Karpas-422 (cell line): ENCODE results near the gene SERINC5. TPM values are rescaled to one million over a fixed set of nuclear protein-coding genes. Genes with fewer than 3 reads are reported as not detected.
"Not testable (repeated sequence)": the region's sequence is repeated elsewhere in the genome, so short reads cannot be mapped to it uniquely, and the experiment has no call there.

Source experiments
- DNase-seq: peaks from one replicate; pipeline ENCODE4 v3.0.0-alpha.2; 2015
- H2AFZ ChIP-seq: fragments of 200-600 bp; sonication (generic); 2 replicates; pipeline ENCODE4 v1.6.1; 2014; ENCODE audit warnings: antibody characterized with exemption, low read length, mixed read lengths
- H3K27ac ChIP-seq: fragments of 200-600 bp; sonication (generic); 2 replicates; pipeline ENCODE4 v1.5.1; 2014; ENCODE audit warnings: mild to moderate bottlenecking, low read length, moderate library complexity
- H3K27me3 ChIP-seq: fragments of 200-600 bp; sonication (generic); 2 replicates; pipeline ENCODE4 v1.6.1; 2014; ENCODE audit warnings: low read length, mixed read lengths
- H3K36me3 ChIP-seq: fragments of 200-600 bp; sonication (generic); 2 replicates; pipeline ENCODE4 v1.6.1; 2014; ENCODE audit warnings: low read length, mixed read lengths; ENCODE audit not compliant: insufficient read depth
- H3K4me1 ChIP-seq: fragments of 200-600 bp; sonication (generic); 2 replicates; pipeline ENCODE4 v1.6.1; 2014; ENCODE audit warnings: mild to moderate bottlenecking, low read length, mixed read lengths
- H3K4me2 ChIP-seq: fragments of 200-600 bp; sonication (generic); 2 replicates; pipeline ENCODE4 v1.6.1; 2014; ENCODE audit warnings: low read length, low read depth, mild to moderate bottlenecking; ENCODE audit not compliant: poor library complexity, severe bottlenecking
- H3K4me3 ChIP-seq: fragments of 200-600 bp; sonication (generic); 2 replicates; pipeline ENCODE4 v1.5.1; 2014; ENCODE audit warnings: mild to moderate bottlenecking, antibody characterized with exemption, low read length, mixed read lengths
- H3K79me2 ChIP-seq: fragments of 200-600 bp; sonication (generic); 2 replicates; pipeline ENCODE4 v1.6.1; 2014; ENCODE audit warnings: mild to moderate bottlenecking, low read length, mixed read lengths
- H3K9ac ChIP-seq: fragments of 200-600 bp; sonication (generic); 2 replicates; pipeline ENCODE4 v1.6.0; 2014; ENCODE audit warnings: low read length
- H3K9me2 ChIP-seq: fragments of 200-600 bp; sonication (generic), shearing (Covaris generic); replicated peaks from 2 replicates; pipeline ENCODE4 v1.6.0; 2014; ENCODE audit warnings: mild to moderate bottlenecking, low read length, moderate library complexity; ENCODE audit not compliant: insufficient read depth
- H3K9me3 ChIP-seq: fragments of 300-700, 200-600 bp; sonication (generic); 2 replicates; pipeline ENCODE4 v1.6.1; 2014; ENCODE audit warnings: low read length, mixed read lengths
- H4K20me1 ChIP-seq: fragments of 200-600 bp; sonication (generic); 2 replicates; pipeline ENCODE4 v1.6.1; 2014; ENCODE audit warnings: mild to moderate bottlenecking, antibody characterized with exemption, low read length, low read depth; ENCODE audit not compliant: insufficient read depth
- total RNA-seq: library from RNA; depleted of rRNA; stranded (reverse); fragments of >200 nt; shearing (Covaris generic); gene quantifications from 2 replicates; pipeline ENCODE4 v1.2.3, GENCODE V29; 2014; ENCODE audit warnings: low replicate concordance

Gene SERINC5
- total RNA-seq, 1 experiment from 2014 or later, result 4.4 TPM

GRCh38 chr5:80161165-80161564 lies 94.7 kb downstream of the SERINC5 start:
- DNase-seq, result no peak
- Histone ChIP-seq H3K4me2 (no peak overlapping the region), H4K20me1 (no peaks in the 10 kb centered on the region), H2AFZ (no peak overlapping the region), H3K9me3 (no peaks in the 10 kb centered on the region), H3K9me2 (no peaks in the 10 kb centered on the region), H3K27me3 (no peaks in the 10 kb centered on the region), H3K27ac (no peak overlapping the region), H3K79me2 (no peaks in the 10 kb centered on the region), H3K4me3 (no peak overlapping the region), H3K36me3 (no peaks in the 10 kb centered on the region), H3K4me1 (no peaks in the 10 kb centered on the region), H3K9ac (no peak overlapping the region)

GRCh38 chr5:80160242-80160641 lies 95.6 kb downstream of the SERINC5 start:
- no peak for DNase-seq
- Histone ChIP-seq H3K79me2 (no peaks in the 10 kb centered on the region), H3K4me2 (no peak overlapping the region), H2AFZ (no peak overlapping the region), H3K27me3 (no peaks in the 10 kb centered on the region), H3K9ac (no peak overlapping the region), H3K27ac (no peak overlapping the region), H3K9me2 (no peaks in the 10 kb centered on the region), H3K4me1 (no peaks in the 10 kb centered on the region), H4K20me1 (no peaks in the 10 kb centered on the region), H3K4me3 (no peak overlapping the region), H3K9me3 (no peaks in the 10 kb centered on the region), H3K36me3 (no peaks in the 10 kb centered on the region)

DNA sequence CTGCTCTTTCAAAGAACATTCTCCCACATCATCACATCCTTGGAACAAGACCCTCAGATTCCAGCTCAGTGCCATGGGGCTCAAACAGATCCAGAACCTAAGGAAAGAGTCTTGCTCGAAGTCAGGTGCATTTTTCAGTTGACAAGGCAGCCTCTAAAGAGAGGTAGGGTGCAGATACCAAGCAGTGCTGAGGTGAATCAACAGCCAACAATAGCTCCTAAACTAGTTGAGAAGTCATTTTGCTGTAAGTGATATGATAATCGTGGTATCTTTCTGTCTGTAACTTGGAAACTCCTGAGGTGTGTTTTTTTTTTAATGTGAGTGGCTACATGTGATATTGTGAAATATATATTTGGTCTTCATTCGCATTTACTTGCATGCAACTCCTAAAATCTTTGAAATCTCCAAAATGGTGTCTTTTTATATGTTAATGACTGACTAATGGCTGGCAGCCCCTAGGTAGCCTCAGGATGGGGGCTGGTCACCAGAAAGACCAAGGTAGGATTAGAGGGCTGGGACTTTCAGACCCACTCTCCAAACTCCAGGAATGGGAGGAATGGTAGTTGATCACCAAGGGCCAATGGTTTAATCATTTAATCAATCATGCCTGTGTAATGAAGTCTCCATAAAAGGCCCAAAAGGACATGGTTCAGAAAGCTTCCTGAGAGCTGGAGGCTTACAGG lies 96.6 kb downstream of the SERINC5 start:
- no peaks in the 10 kb centered on the region for H4K20me1 ChIP-seq
- no peaks in the 10 kb centered on the region for H3K9me2 ChIP-seq
- H3K36me3 ChIP-seq, result no peaks in the 10 kb centered on the region
- H3K9ac ChIP-seq, result no peak overlapping the region
- H3K4me3 ChIP-seq, result no peak overlapping the region
- H3K4me1 ChIP-seq, result no peaks in the 10 kb centered on the region
- no peak overlapping the region for H3K4me2 ChIP-seq
- no peak overlapping the region for H3K27ac ChIP-seq
- no peaks in the 10 kb centered on the region for H3K9me3 ChIP-seq
- H3K27me3 ChIP-seq, result no peaks in the 10 kb centered on the region
- no peak for DNase-seq
- H2AFZ ChIP-seq, result no peak overlapping the region
- no peaks in the 10 kb centered on the region for H3K79me2 ChIP-seq

DNA sequence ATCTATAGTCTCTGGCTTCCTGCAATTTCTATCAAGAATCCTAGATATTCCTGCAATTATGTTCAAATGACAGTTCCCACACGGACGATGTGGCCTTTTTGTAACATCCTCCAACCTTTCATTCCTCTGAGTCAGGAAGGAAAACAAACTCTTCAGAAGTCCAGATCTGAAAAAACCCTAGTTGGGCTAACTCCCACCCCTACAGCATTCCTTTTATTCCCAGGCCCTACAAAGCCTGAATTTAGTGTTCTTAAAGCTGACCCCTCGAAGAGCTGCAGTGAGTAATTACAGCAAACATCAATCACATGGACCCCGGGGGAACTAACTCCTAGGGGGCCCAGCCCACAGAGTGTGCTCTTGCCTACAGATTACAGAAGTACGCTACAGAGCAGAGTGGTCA lies 99.7 kb downstream of the SERINC5 start:
- Histone ChIP-seq H3K9me2 (no peaks in the 10 kb centered on the region), H4K20me1 (no peaks in the 10 kb centered on the region), H3K9ac (no peak overlapping the region), H2AFZ (no peak overlapping the region), H3K4me1 (no peaks in the 10 kb centered on the region), H3K36me3 (no peaks in the 10 kb centered on the region), H3K79me2 (no peaks in the 10 kb centered on the region), H3K27ac (no peak overlapping the region), H3K27me3 (no peaks in the 10 kb centered on the region), H3K4me3 (no peak overlapping the region), H3K9me3 (no peaks in the 10 kb centered on the region), H3K4me2 (no peak overlapping the region)
- DNase-seq, result no peak

DNA sequence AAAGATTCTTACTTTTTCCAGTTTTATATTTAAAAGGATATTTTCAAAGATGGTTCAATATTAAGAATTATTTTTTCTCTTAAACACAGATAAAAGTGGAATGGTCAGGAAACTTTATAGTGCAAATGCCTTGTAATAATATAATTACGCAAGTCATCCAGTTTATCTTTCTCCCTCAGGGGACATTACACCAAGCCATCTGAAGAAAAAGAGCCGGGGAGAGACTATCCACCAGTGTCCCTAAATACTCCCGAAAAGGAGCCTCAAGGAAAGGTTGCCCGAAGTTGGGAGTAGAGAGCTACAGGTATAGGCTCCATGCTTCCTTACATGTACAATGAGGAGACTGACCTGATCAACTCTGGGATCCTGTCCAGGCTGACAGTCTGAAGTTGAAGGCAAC lies 101.1 kb downstream of the SERINC5 start:
- no peaks in the 10 kb centered on the region for H3K79me2 ChIP-seq
- H3K27me3 ChIP-seq, result no peaks in the 10 kb centered on the region
- DNase-seq, result no peak
- H3K9me2 ChIP-seq, result no peaks in the 10 kb centered on the region
- H3K9ac ChIP-seq, result no peak overlapping the region
- no peaks in the 10 kb centered on the region for H4K20me1 ChIP-seq
- no peak overlapping the region for H3K27ac ChIP-seq
- no peak overlapping the region for H3K4me3 ChIP-seq
- H3K4me2 ChIP-seq, result no peak overlapping the region
- no peaks in the 10 kb centered on the region for H3K36me3 ChIP-seq
- H3K9me3 ChIP-seq, result no peaks in the 10 kb centered on the region
- H3K4me1 ChIP-seq, result no peaks in the 10 kb centered on the region
- H2AFZ ChIP-seq, result no peak overlapping the region

DNA sequence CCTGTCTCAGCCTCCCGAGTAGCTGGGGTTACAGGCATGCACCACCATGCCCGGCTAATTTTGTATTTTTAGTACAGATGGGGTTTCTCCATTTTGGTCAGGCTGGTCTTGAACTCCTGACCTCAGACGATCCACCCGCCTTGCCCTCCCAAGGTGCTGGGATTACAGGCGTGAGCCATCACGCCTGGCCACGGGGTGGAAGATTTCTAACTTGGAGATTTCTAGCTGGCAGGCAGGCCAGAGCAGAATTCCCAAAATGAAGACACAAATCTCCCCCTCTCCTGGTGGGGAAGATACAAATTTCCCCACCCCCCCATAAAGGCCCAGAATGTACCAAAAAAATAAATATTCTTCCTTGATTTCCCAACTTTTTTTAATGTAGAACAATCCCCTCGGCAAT lies 101.6 kb downstream of the SERINC5 start:
- not testable (repeated sequence) for H3K4me1 ChIP-seq, H3K4me2 ChIP-seq, H4K20me1 ChIP-seq, H3K36me3 ChIP-seq, H3K9ac ChIP-seq, H3K9me2 ChIP-seq, DNase-seq, H3K27ac ChIP-seq, H3K27me3 ChIP-seq, H3K9me3 ChIP-seq, H3K79me2 ChIP-seq, H3K4me3 ChIP-seq, H2AFZ ChIP-seq

- H3K9me3 ChIP-seq, result no peaks in the 10 kb centered on the region
- H3K9ac ChIP-seq, result no peak overlapping the region
- no peaks in the 10 kb centered on the region for H3K4me1 ChIP-seq
- H3K27ac ChIP-seq, result no peak overlapping the region
- H3K4me2 ChIP-seq, result no peak overlapping the region
- DNase-seq, result no peak
- no peaks in the 10 kb centered on the region for H3K27me3 ChIP-seq
- no peaks in the 10 kb centered on the region for H3K36me3 ChIP-seq
- H3K79me2 ChIP-seq, result no peaks in the 10 kb centered on the region
- H4K20me1 ChIP-seq, result no peaks in the 10 kb centered on the region
- no peak overlapping the region for H2AFZ ChIP-seq
- no peak overlapping the region for H3K4me3 ChIP-seq
- no peaks in the 10 kb centered on the region for H3K9me2 ChIP-seq
These were observed 102.2 kb downstream of the SERINC5 start for GRCh38 chr5:80153586-80154126.

GRCh38 chr5:80152778-80153177 lies 103.1 kb downstream of the SERINC5 start:
- Histone ChIP-seq H3K9me2 (no peaks in the 10 kb centered on the region), H3K4me3 (no peak overlapping the region), H3K79me2 (no peaks in the 10 kb centered on the region), H3K27me3 (no peaks in the 10 kb centered on the region), H4K20me1 (no peaks in the 10 kb centered on the region), H3K9me3 (no peaks in the 10 kb centered on the region), H3K4me2 (no peak overlapping the region), H3K27ac (no peak overlapping the region), H2AFZ (no peak overlapping the region), H3K9ac (no peak overlapping the region), H3K36me3 (no peaks in the 10 kb centered on the region), H3K4me1 (no peaks in the 10 kb centered on the region)
- no peak for DNase-seq
